ENCODE measurements around the gene KRT82. TPM values are rescaled to one million over a fixed set of nuclear protein-coding genes. Genes with fewer than 3 reads are reported as not detected.

Gene KRT82
- total RNA-seq, 4 donors from 2014 or later = not detected

- TF ChIP-seq CTCF (IDR thresholded peaks at IDR 0.05) = no peak
- no peak for ATAC-seq (ENCODE audit: low FRiP score)
- DNase-seq (ENCODE audit: low spot score) = no peak
These were observed 29.5 kb upstream of the KRT82 start for GRCh38 chr12:52435659-52435999.

- no peak for ATAC-seq (ENCODE audit: low FRiP score)
- no peak for DNase-seq (ENCODE audit: low spot score)
- TF ChIP-seq CTCF (IDR thresholded peaks at IDR 0.05) = no peak
These were observed 28.8 kb upstream of the KRT82 start for GRCh38 chr12:52434760-52435530.

GRCh38 chr12:52434081-52434733 lies 28.1 kb upstream of the KRT82 start, which contains the start of gene KRT75:
Gene KRT75 (minus strand): TSS chr12:52434371. CDS start chr12:52434304, 67 bp downstream.
- no peak for DNase-seq (ENCODE audit: low spot score)
- no peak for TF ChIP-seq CTCF (IDR thresholded peaks at IDR 0.05)
- no peak for ATAC-seq (ENCODE audit: low FRiP score)

GRCh38 chr12:52433501-52434080 lies 27.5 kb upstream of the KRT82 start:
- DNase-seq (ENCODE audit: low spot score) = no peak
- no peak for ATAC-seq (ENCODE audit: low FRiP score)

DNA sequence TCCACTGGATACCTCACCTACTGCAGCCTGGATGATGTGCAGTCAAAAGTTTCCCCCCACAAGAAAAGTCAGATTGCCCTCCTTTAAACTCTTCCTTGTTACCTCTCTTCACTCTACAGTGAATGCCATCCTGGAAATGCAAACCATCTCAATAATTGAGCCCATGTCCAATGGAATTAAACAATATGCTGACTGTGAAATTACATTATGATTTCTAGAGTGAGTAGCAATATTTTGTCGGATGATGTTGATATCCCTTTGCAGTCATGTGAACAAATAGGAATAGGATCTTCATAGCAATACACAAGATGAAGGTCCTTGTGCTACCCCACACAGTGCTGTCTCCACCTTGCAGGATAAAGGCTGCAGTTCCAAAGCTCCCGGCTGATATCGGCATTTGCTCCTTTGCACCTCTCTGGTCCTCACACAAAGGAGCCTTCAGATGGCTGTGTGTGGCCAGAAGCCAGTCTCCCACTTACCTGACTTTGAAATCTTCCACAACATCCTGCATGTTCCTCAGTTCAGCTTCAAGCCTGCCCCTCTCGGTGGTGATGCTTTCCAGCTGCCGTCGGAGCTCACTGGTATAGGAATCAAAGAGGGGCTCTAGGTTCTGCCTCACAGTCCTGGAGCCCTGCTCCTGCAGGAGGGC lies 26.5 kb upstream of the KRT82 start:
- DNase-seq (ENCODE audit: low spot score) (no peak), ATAC-seq (ENCODE audit: low FRiP score) (no peak)
- TF ChIP-seq CTCF (IDR thresholded peaks at IDR 0.05) = no peak

More at GRCh38 chr12:52433501-52434080, 27.5 kb upstream of the KRT82 start:
- TF ChIP-seq CTCF (IDR thresholded peaks at IDR 0.05) = no peak

- ATAC-seq (ENCODE audit: low FRiP score) (no peak), DNase-seq (ENCODE audit: low spot score) (no peak)
- TF ChIP-seq CTCF (IDR thresholded peaks at IDR 0.05) = no peak
These were observed 22.0 kb upstream of the KRT82 start for GRCh38 chr12:52428121-52428520.
